A549 (cell line): ENCODE measurements around the gene PPP1R7. TPM values are rescaled to one million over a fixed set of nuclear protein-coding genes. Genes with fewer than 3 reads are reported as not detected.

Source experiments
- ATAC-seq, 2 experiments: fragments of 200-7000 bp in 1 of 2; fragments of >200 bp in 1 of 2; cut with Nextera tagmentation in 1 of 2; cut with Tn5 transposase in 1 of 2; 3 replicates each; pipeline versions ENCODE4 v1.8.0 to v1.9.1; 2018 to 2020; ENCODE audit warnings: mild to moderate bottlenecking in 1 of 2, moderate library complexity in 1 of 2
- CTCF ChIA-PET: fragments of 300-600 bp; sonication (Branson Sonifier 250); formaldehyde crosslinking; extraction: SDS; loops from one replicate; lab custom pipeline; 2021; ENCODE audit warnings: antibody characterized with exemption, inconsistent platforms; lab: Yijun Ruan, JAX
- POLR2A ChIA-PET: fragments of 350-600 bp; formaldehyde crosslinking; extraction: SDS; loops from one replicate; lab custom pipeline; 2021; ENCODE audit warnings: antibody characterized with exemption, inconsistent platforms; lab: Yijun Ruan, JAX
- DNase-seq, 2 experiments: peaks; one replicate each; pipeline versions ENCODE4 v3.0.0 to v3.0.0-alpha.2; 2011 to 2016; ENCODE audit warnings: low read depth in 1 of 2, low spot score in 1 of 2
- FAIRE-seq: peaks from 2 replicates; lab custom pipeline; 2011; peaks lifted over from hg19 to GRCh38; lab: Jason Lieb, UNC
- H3K27ac ChIP-seq, 2 experiments: fragments of >200 bp; sonication (Bioruptor Twin); formaldehyde crosslinking; 3 replicates each; pipeline ENCODE4 v1.5.1; 2016 to 2017
- H3K4me1 ChIP-seq: fragments of >200 bp; sonication (Bioruptor Twin); formaldehyde crosslinking; 3 replicates; pipeline ENCODE4 v1.6.1; 2016
- H3K4me2 ChIP-seq: fragments of >200 bp; sonication (Bioruptor Twin); formaldehyde crosslinking; 3 replicates; pipeline ENCODE4 v1.6.1; 2016
- H3K4me3 ChIP-seq: fragments of >200 bp; sonication (Bioruptor Twin); formaldehyde crosslinking; 3 replicates; pipeline ENCODE4 v1.5.1; 2016
- H3K9me3 ChIP-seq: fragments of >200 bp; sonication (Bioruptor Twin); formaldehyde crosslinking; 3 replicates; pipeline ENCODE4 v1.6.1; 2016
- ATOH8 ChIP-seq: fragments of 250-450 bp; sonication (Bioruptor Pico); IDR thresholded peaks from 2 replicates; pipeline ENCODE4 v1.5.0; 2020; ENCODE audit warnings: low read depth, mild to moderate bottlenecking, moderate library complexity
- BHLHE40 ChIP-seq: IDR thresholded peaks from 2 replicates; pipeline ENCODE4 v1.6.1; 2012; ENCODE audit warnings: low read depth, low read length, inconsistent platforms
- CBX2 ChIP-seq: fragments of 200-600 bp; sonication (generic); IDR thresholded peaks from 2 replicates; pipeline ENCODE4 v1.6.1; 2016; ENCODE audit warnings: low read depth, mild to moderate bottlenecking, borderline replicate concordance
- E2F6 ChIP-seq: IDR thresholded peaks from 2 replicates; pipeline ENCODE4 v1.6.1; 2012; ENCODE audit warnings: low read depth, borderline replicate concordance
- FOXS1 ChIP-seq: fragments of 250-450 bp; sonication (Bioruptor Pico); IDR thresholded peaks from 2 replicates; pipeline ENCODE4 v1.5.0; 2020; ENCODE audit warnings: mild to moderate bottlenecking, moderate library complexity
- HOXB13 ChIP-seq: fragments of 250-450 bp; sonication (Bioruptor Pico); IDR thresholded peaks from 2 replicates; pipeline ENCODE4 v1.5.0; 2020; ENCODE audit warnings: low read depth, mild to moderate bottlenecking, moderate library complexity
- JUN ChIP-seq, 2 experiments: fragments of >200 bp; sonication (Bioruptor Twin); formaldehyde crosslinking; IDR thresholded peaks; 2 replicates in 1 of 2; 3 replicates in 1 of 2; pipeline ENCODE4 v1.6.1; 2016 to 2017
- KDM1A ChIP-seq: fragments of 200-600 bp; sonication (generic); IDR thresholded peaks from 2 replicates; pipeline ENCODE4 v1.6.1; 2016; ENCODE audit warnings: low read depth, mild to moderate bottlenecking
- MAZ ChIP-seq: fragments of 150-350 bp; IDR thresholded peaks from 2 replicates; pipeline ENCODE4 v1.6.1; 2014; ENCODE audit warnings: antibody characterized with exemption, low read depth, low read length, borderline replicate concordance
- NFE2L2 ChIP-seq: fragments of 150-350 bp; conservative IDR thresholded peaks from 2 replicates; pipeline ENCODE4 v1.6.1; 2014; ENCODE audit warnings: low read length
- POLR2AphosphoS2 ChIP-seq: conservative IDR thresholded peaks from 2 replicates; pipeline ENCODE4 v1.6.1; 2012; ENCODE audit warnings: low read length, improper control_type of control experiment, inconsistent platforms
- RAD21 ChIP-seq, 2 experiments: fragments of >200 bp in 1 of 2; sonication (Bioruptor Twin) in 1 of 2; formaldehyde crosslinking in 1 of 2; IDR thresholded peaks in 1 of 2; conservative IDR thresholded peaks in 1 of 2; 2 replicates in 1 of 2; 3 replicates in 1 of 2; pipeline ENCODE4 v1.6.1; 2012 to 2018; ENCODE audit warnings: inconsistent platforms in 1 of 2
- RARB ChIP-seq: fragments of 250-450 bp; sonication (Bioruptor Pico); IDR thresholded peaks from 2 replicates; pipeline ENCODE4 v1.8.0; 2021; ENCODE audit warnings: mild to moderate bottlenecking, moderate library complexity
- REST ChIP-seq: fragments of 200-600 bp; sonication (generic); IDR thresholded peaks from 2 replicates; pipeline ENCODE4 v1.6.1; 2016; ENCODE audit warnings: antibody characterized with exemption, mild to moderate bottlenecking, moderate library complexity
- TFCP2L1 ChIP-seq: fragments of 250-450 bp; sonication (Bioruptor Pico); IDR thresholded peaks from 2 replicates; pipeline ENCODE4 v1.5.0; 2021; ENCODE audit warnings: mild to moderate bottlenecking
- ZC3H11A ChIP-seq: fragments of 450-650 bp; IDR thresholded peaks from 2 replicates; pipeline ENCODE4 v1.6.1; 2014; ENCODE audit warnings: antibody characterized with exemption, mild to moderate bottlenecking
- ZNF302 ChIP-seq: fragments of 250-450 bp; sonication (Bioruptor Pico); IDR thresholded peaks from 2 replicates; pipeline ENCODE4 v1.9.0; 2021; ENCODE audit warnings: inconsistent platforms, mild to moderate bottlenecking, moderate library complexity
- WGBS: methylation state at CpG from one replicate; pipeline ENCODE4 v1.1.6; 2017; ENCODE audit errors: missing lambda C conversion rate; 5-methylcytosine and 5-hydroxymethylcytosine counted together
- polyA plus RNA-seq, 4 experiments: library from polyadenylated mRNA; depleted of rRNA in 3 of 4; stranded (reverse); fragments of >200 nt; fragmentation: RNase III in 1 of 4; extraction: RNeasy Plus Mini Kit Qiagen cat#74134 plus additional on column Dnase treatment in 1 of 4; gene quantifications; 2 replicates in 3 of 4; 3 replicates in 1 of 4; pipeline ENCODE4 v1.2.3, GENCODE V29; 2011 to 2017

PPP1R7 gene
- polyA plus RNA-seq, 2 of the 4 experiments (the other 2 are of a cell fraction) = 76.4 to 124 TPM

GRCh38 chr2:241209271-241209670 is 59.0 kb downstream of the PPP1R7 start:
- no peak overlapping the region for H3K4me3 ChIP-seq
- no peak for ATAC-seq
- H3K4me2 ChIP-seq = no peak overlapping the region
- POLR2A ChIA-PET = no interaction called here
- FAIRE-seq = no peak
- no peak for DNase-seq
- H3K4me1 ChIP-seq = no peaks in the 10 kb centered on the region
- 83% methylated on average over 12 of the region's 33 CpGs for WGBS
- TF ChIP-seq FOXS1 = no peak
- TF ChIP-seq NFE2L2 = no peak
- TF ChIP-seq ZNF302 (CRISPR knock-in tag) = no peak
- TF ChIP-seq ZC3H11A = no peak
- no peak for TF ChIP-seq POLR2AphosphoS2
- TF ChIP-seq JUN (IDR thresholded peaks at IDR 0.05) = no peak
- no peak for TF ChIP-seq E2F6
- TF ChIP-seq REST = no peak
- no peak for TF ChIP-seq BHLHE40
- H3K9me3 ChIP-seq = no peaks in the 10 kb centered on the region
- no peak overlapping the region for H3K27ac ChIP-seq
- CTCF ChIA-PET = no interaction called here

GRCh38 chr2:241211276-241211675 is 61.0 kb downstream of the PPP1R7 start:
- no peaks in the 10 kb centered on the region for H3K9me3 ChIP-seq
- FAIRE-seq = no peak
- ChIA-PET CTCF (no interaction called here), POLR2A (interaction anchor here (0.6 kb wide), 1 partner anchor 443 kb away, joined by 3 read pairs; no protein-coding TSS in a partner anchor)
- 8% methylated on average over 2 of the region's 2 CpGs for WGBS
- TF ChIP-seq JUN (IDR thresholded peaks at IDR 0.05) (no peak), HOXB13 (CRISPR knock-in tag) (no peak), CBX2 (no peak), RARB (CRISPR knock-in tag) (no peak), TFCP2L1 (CRISPR knock-in tag) (no peak), ATOH8 (CRISPR knock-in tag) (no peak), RAD21 (conservative IDR thresholded peaks at IDR 0.05 in 1 of 2, IDR thresholded peaks at IDR 0.05 in 1 of 2) (no peak)
- ATAC-seq = no peak; a peak in 1 of 6 replicates
- H3K4me1 ChIP-seq = no peaks in the 10 kb centered on the region
- H3K27ac ChIP-seq = no peak overlapping the region
- no peak for DNase-seq
- no peak overlapping the region for H3K4me2 ChIP-seq
- no peak overlapping the region for H3K4me3 ChIP-seq

- Histone ChIP-seq H3K4me3 (no peak overlapping the region), H3K4me1 (no peaks in the 10 kb centered on the region), H3K9me3 (no peaks in the 10 kb centered on the region), H3K27ac (no peak overlapping the region), H3K4me2 (no peak overlapping the region)
- ChIA-PET CTCF (interaction anchor here (0.7 kb wide), 1 partner anchor 733 kb away, joined by 3 read pairs; no protein-coding TSS in a partner anchor), POLR2A (no interaction called here)
- FAIRE-seq (no peak), ATAC-seq (no peak), DNase-seq (no peak)
- 78% methylated on average over 9 of the region's 13 CpGs for WGBS
- no peak for TF ChIP-seq POLR2AphosphoS2
- TF ChIP-seq MAZ = no peak
- no peak for TF ChIP-seq KDM1A
Measured at GRCh38 chr2:241213041-241213440, 62.8 kb downstream of the PPP1R7 start.
